Astrocyte of the spinal cord (primary cell): Measurements from ENCODE around the gene APOB.

ENCODE experiments used
- DNase-seq: peaks from one replicate; pipeline ENCODE4 v3.0.0; 2011; ENCODE audit warnings: low read depth, low spot score
- H3K4me3 ChIP-seq: 2 replicates; pipeline ENCODE4 v1.5.1; 2011; ENCODE audit warnings: low read depth, mild to moderate bottlenecking, low read length, moderate library complexity
- in situ Hi-C: cut with HindIII; loops from 2 replicates; pipeline ENCODE4 v1.10.0; 2017; ENCODE audit warnings: low sequenced_read_pairs
- TF ChIP-seq, protein P1 (sequence below): IDR thresholded peaks from 2 replicates; pipeline ENCODE4 v1.5.1; 2012; ENCODE audit warnings: low read depth, mild to moderate bottlenecking, low read length, inconsistent platforms

Gene APOB

DNA sequence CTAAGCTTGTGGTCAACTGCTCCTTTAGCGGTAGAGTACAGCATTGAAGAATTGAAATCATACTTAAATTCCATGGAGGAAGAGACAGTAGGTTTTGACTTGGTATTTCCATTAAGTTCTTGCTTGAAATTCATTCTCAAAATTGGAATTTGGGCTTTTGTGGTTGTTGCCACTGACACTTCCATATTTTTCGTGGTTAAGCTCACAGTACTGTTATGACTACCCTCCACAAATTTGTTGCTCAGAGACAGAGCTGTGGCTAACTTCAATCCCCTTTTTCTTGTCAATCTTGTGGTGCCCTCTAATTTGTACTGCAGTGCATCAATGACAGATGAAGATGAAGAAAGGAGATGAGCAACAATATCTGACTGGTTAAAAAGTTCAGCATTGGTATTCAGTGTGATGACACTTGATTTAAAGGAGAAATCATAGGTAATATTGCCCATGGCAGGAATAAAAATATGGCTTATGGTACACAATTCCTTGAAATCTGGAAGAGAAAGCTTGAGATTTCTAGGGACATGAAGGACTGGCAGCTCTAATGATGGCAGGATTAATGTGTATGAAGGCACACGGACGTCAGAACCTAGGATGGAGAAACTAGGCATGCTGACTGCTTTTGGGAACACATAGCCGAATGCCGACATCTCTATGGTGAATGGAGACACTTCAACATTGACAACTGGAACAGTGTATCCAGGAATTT, 37.3 kb downstream of the APOB start:
- H3K4me3 ChIP-seq = no peak overlapping the region
- TF ChIP-seq, protein P1, sequence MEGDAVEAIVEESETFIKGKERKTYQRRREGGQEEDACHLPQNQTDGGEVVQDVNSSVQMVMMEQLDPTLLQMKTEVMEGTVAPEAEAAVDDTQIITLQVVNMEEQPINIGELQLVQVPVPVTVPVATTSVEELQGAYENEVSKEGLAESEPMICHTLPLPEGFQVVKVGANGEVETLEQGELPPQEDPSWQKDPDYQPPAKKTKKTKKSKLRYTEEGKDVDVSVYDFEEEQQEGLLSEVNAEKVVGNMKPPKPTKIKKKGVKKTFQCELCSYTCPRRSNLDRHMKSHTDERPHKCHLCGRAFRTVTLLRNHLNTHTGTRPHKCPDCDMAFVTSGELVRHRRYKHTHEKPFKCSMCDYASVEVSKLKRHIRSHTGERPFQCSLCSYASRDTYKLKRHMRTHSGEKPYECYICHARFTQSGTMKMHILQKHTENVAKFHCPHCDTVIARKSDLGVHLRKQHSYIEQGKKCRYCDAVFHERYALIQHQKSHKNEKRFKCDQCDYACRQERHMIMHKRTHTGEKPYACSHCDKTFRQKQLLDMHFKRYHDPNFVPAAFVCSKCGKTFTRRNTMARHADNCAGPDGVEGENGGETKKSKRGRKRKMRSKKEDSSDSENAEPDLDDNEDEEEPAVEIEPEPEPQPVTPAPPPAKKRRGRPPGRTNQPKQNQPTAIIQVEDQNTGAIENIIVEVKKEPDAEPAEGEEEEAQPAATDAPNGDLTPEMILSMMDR = no peak
- in situ Hi-C loops = no loop called here
- DNase-seq = no peak

- DNase-seq = no peak
- TF ChIP-seq, protein P1 = no peak
- no peak overlapping the region for H3K4me3 ChIP-seq
- in situ Hi-C loops = no loop called here
Measured at GRCh38 chr2:21005700-21006422, 38.0 kb downstream of the APOB start.

- no peak for DNase-seq
- no peak overlapping the region for H3K4me3 ChIP-seq
- TF ChIP-seq, protein P1 = no peak
- in situ Hi-C loops = no loop called here
Measured at GRCh38 chr2:21005111-21005699, 38.7 kb downstream of the APOB start.

DNA sequence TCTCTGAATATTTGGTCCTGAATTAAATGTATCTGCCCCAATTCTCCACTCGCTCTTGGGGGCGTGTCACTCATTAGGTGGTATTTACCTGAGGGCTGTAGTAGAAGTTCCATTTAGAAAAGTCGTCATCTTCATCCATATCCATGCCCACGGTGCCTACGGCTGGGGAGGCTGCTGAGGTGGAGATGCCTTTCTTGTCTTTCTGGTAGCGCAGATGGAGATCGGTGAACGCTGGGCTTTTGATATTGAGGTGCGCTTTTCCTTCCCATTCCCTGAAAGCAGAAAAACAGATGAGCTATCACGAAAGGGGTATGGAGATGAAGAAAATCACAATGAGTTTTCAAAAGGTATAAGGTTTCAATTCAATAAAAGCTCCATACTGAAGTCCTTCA, 39.7 kb downstream of the APOB start:
- in situ Hi-C loops = no loop called here
- TF ChIP-seq, protein P1 = no peak
- no peak for DNase-seq
- H3K4me3 ChIP-seq = no peak overlapping the region

DNA sequence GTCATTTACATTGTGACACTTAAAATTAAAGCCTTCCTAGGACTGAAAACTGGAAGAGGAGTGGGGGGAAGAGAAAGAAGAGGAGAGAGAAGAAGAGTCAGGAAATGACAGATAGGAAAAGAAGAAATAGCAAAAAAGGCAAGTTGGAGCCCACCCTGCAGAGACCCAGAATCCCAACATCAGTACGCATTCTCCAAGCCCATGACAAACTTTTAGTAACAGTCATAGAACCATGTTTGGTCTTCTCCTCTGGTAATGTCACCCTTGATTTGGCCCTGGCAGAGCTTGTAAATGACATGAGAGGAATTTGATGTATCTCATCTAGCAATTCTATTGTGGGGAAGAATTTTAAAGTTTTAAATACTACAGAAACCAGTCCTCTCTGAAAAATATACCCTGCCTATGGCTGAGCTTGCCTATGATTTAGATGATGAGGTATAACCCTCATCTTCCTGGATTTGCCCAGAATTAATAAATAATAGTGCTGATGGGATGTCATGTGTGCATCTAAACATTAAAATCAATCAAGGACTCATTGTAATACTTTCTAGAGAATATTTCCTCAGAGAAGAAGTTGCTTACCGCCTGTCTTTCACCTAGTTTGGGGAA, 40.2 kb downstream of the APOB start:
- in situ Hi-C loops = no loop called here
- H3K4me3 ChIP-seq = no peak overlapping the region
- DNase-seq = no peak
- TF ChIP-seq, protein P1 = no peak

DNA sequence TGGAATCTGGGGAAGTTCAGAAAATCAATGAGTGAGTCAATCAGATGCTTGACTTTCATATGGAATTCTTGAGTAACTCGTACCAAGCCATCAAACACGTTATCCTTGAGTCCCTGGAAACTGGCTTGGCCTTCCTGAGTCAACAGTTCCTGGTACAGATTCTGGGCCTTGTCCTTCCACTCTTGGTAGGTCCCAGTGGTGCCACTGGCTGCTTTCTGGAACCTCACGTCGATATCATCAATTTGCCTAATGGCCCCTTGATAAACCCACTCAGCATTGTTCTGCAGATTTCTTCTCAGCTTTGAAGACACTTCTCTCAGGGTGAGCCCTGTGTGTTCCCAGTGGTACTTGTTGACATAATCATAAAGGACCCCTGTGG, 41.1 kb downstream of the APOB start:
- no peak overlapping the region for H3K4me3 ChIP-seq
- in situ Hi-C loops = no loop called here
- TF ChIP-seq, protein P1 = no peak
- DNase-seq = no peak
